ENCODE results near the gene LOXL1.

LOXL1 gene

GRCh38 chr15:73978896-73979295 lies 52.6 kb downstream of the LOXL1 start:
- DNase-seq (ENCODE audit: low spot score): no peak

- DNase-seq (ENCODE audit: low spot score): no peak
Measured at GRCh38 chr15:73979636-73980035, 53.4 kb downstream of the LOXL1 start.

- DNase-seq (ENCODE audit: low spot score): no peak
Measured at GRCh38 chr15:73981761-73982221, 55.5 kb downstream of the LOXL1 start.

GRCh38 chr15:73982222-73982962 lies 56.1 kb downstream of the LOXL1 start:
- no peak for DNase-seq (ENCODE audit: low spot score)

- no peak for DNase-seq (ENCODE audit: low spot score)
Measured at GRCh38 chr15:73983211-73983727, 57.0 kb downstream of the LOXL1 start.

GRCh38 chr15:73983773-73984172 lies 57.5 kb downstream of the LOXL1 start:
- DNase-seq (ENCODE audit: low spot score): no peak

- DNase-seq (ENCODE audit: low spot score): no peak
Measured at GRCh38 chr15:73984208-73984979, 58.1 kb downstream of the LOXL1 start.

- no peak for DNase-seq (ENCODE audit: low spot score)
Measured at GRCh38 chr15:73985101-73985873, 59.0 kb downstream of the LOXL1 start.

GRCh38 chr15:73986055-73986775 lies 60.0 kb downstream of the LOXL1 start:
- no peak for DNase-seq (ENCODE audit: low spot score)

GRCh38 chr15:73986776-73987056 lies 60.5 kb downstream of the LOXL1 start:
- no peak for DNase-seq (ENCODE audit: low spot score)

GRCh38 chr15:73987250-73987649 lies 61.0 kb downstream of the LOXL1 start:
- DNase-seq (ENCODE audit: low spot score): no peak

GRCh38 chr15:73987681-73988444 lies 61.6 kb downstream of the LOXL1 start:
- no peak for DNase-seq (ENCODE audit: low spot score)

GRCh38 chr15:73988445-73988969 lies 62.2 kb downstream of the LOXL1 start:
- no peak for DNase-seq (ENCODE audit: low spot score)

- DNase-seq (ENCODE audit: low spot score): no peak
Measured at GRCh38 chr15:73989001-73989798, 62.9 kb downstream of the LOXL1 start.

- DNase-seq (ENCODE audit: low spot score): no peak
Measured at GRCh38 chr15:73990250-73991005, 64.2 kb downstream of the LOXL1 start.

GRCh38 chr15:73991260-73991659 lies 65.0 kb downstream of the LOXL1 start:
- peak; percentile 32 for DNase-seq (ENCODE audit: low spot score)

GRCh38 chr15:73991726-73992593 lies 65.7 kb downstream of the LOXL1 start, which contains the start of gene STOML1:
Gene STOML1 (minus strand): TSS chr15:73992295. CDS start chr15:73992223, 72 bp downstream.
- peak; percentile 98 for DNase-seq (ENCODE audit: low spot score)

- DNase-seq (ENCODE audit: low spot score): no peak
Measured at GRCh38 chr15:73992594-73992898, 66.3 kb downstream of the LOXL1 start.

All from HuH-7.5 (cell line).